WTC11 (cell line): ENCODE data around the gene MRTFB.

Experiments used
- AFF4 ChIP-seq: sonication (generic); formaldehyde crosslinking; IDR thresholded peaks from 2 replicates; pipeline ENCODE4 v1.8.1; 2023; ENCODE audit warnings: mild to moderate bottlenecking, missing genetic modification reagents, borderline replicate concordance
- CBFB ChIP-seq: sonication (generic); formaldehyde crosslinking; IDR thresholded peaks from 2 replicates; pipeline ENCODE4 v1.8.1; 2022; ENCODE audit warnings: mild to moderate bottlenecking, low read depth, missing genetic modification reagents
- CTCF ChIP-seq: fragments of 200-600 bp; IDR thresholded peaks from 2 replicates; pipeline ENCODE4 v1.8.0; 2022; ENCODE audit warnings: antibody characterized with exemption
- FOXJ3 ChIP-seq: sonication (generic); formaldehyde crosslinking; IDR thresholded peaks from 2 replicates; pipeline ENCODE4 v1.9.0; 2021; ENCODE audit warnings: missing genetic modification reagents, mild to moderate bottlenecking, borderline replicate concordance
- JUN ChIP-seq: sonication (generic); formaldehyde crosslinking; IDR thresholded peaks from 2 replicates; pipeline ENCODE4 v1.8.0; 2023; ENCODE audit warnings: mild to moderate bottlenecking, missing genetic modification reagents
- MAX ChIP-seq: sonication (generic); formaldehyde crosslinking; IDR thresholded peaks from 2 replicates; pipeline ENCODE4 v1.8.0; 2022; ENCODE audit warnings: mild to moderate bottlenecking, missing genetic modification reagents
- TCF7 ChIP-seq: sonication (generic); formaldehyde crosslinking; IDR thresholded peaks from 2 replicates; pipeline ENCODE4 v1.8.0; 2022; ENCODE audit warnings: mild to moderate bottlenecking, low read depth, missing genetic modification reagents, moderate library complexity
- ZBTB21 ChIP-seq: sonication (generic); formaldehyde crosslinking; IDR thresholded peaks from 2 replicates; pipeline ENCODE4 v1.8.1; 2023; ENCODE audit warnings: mild to moderate bottlenecking, missing genetic modification reagents, borderline replicate concordance

DNA sequence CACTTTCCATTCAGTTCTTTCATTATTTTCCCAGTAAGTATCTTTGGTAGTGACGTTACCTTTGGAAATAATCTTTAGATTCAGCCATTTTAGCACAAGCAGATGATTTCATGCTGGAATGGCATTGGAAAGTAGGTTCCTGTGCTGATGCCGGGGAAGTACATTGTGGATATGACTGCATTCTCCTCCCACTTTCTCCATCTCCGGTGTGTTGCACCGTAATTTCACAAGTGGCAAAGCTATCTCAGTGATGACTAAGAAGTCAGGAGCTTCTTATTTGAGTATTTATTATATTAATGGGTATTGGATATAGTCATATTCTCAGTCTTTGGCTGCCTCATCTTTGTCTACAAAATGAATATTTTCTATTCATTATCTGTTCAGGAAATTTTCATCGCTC, 69.8 kb downstream of the MRTFB start:
- no peak for TF ChIP-seq CTCF
- no peak for TF ChIP-seq TCF7 (CRISPR knock-in tag)
- TF ChIP-seq FOXJ3: no peak
- no peak for TF ChIP-seq MAX (CRISPR knock-in tag)
- no peak for TF ChIP-seq JUN (CRISPR knock-in tag)
- no peak for TF ChIP-seq ZBTB21 (CRISPR knock-in tag)
- TF ChIP-seq CBFB (CRISPR knock-in tag): no peak
- TF ChIP-seq AFF4 (CRISPR knock-in tag): no peak
